Uterus (tissue), 2 donors: ENCODE results near the gene DAND5.

Experiments
- POLR2A ChIP-seq, 2 donors: fragments of 450-650 bp; IDR thresholded peaks; one replicate each; pipeline ENCODE4 v1.6.1; 2016; ENCODE audit warnings: antibody characterized with exemption in 2 of 2, mild to moderate bottlenecking in 1 of 2, moderate library complexity in 1 of 2
- TF ChIP-seq, protein P1 (sequence below), 4 experiments: fragments of 200-600 bp in 2 of 4; fragments of 450-650 bp in 2 of 4; sonication (generic) in 2 of 4; IDR thresholded peaks; one replicate each; pipeline ENCODE4 v1.5.1; 2016 to 2019; ENCODE audit warnings: antibody characterized with exemption in 4 of 4, mild to moderate bottlenecking in 2 of 4, moderate library complexity in 1 of 4

DNA sequence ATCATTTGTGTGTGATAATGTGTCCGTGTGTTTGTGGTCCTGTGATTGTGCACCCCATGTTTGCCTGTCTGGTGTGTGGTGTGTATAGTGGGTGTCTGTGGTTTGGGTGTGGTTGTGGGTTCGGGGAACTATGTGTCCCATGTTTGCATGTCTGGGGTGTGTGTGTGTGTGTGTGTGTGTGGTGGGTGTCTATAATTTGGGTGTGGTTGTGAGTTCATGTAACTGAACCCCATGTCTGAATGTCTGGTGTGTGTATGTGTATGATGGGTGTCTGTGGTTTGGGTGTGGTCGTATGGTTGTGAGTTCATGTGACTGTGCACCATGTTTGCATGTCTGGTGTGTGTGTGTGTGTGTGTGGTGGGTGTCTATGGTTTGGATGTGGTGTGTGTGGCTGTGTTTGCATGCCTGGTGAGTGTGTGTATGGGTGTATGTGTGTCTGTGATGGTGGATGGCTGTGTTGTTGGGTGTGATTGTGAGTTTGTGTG, 14.8 kb downstream of the DAND5 start:
- TF ChIP-seq, protein P1, sequence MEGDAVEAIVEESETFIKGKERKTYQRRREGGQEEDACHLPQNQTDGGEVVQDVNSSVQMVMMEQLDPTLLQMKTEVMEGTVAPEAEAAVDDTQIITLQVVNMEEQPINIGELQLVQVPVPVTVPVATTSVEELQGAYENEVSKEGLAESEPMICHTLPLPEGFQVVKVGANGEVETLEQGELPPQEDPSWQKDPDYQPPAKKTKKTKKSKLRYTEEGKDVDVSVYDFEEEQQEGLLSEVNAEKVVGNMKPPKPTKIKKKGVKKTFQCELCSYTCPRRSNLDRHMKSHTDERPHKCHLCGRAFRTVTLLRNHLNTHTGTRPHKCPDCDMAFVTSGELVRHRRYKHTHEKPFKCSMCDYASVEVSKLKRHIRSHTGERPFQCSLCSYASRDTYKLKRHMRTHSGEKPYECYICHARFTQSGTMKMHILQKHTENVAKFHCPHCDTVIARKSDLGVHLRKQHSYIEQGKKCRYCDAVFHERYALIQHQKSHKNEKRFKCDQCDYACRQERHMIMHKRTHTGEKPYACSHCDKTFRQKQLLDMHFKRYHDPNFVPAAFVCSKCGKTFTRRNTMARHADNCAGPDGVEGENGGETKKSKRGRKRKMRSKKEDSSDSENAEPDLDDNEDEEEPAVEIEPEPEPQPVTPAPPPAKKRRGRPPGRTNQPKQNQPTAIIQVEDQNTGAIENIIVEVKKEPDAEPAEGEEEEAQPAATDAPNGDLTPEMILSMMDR (IDR thresholded peaks at IDR 0.05): no peak
- TF ChIP-seq POLR2A (IDR thresholded peaks at IDR 0.05): no peak
